ENCODE data around the gene ZNF346.

GRCh38 chr5:177124486-177124991 lies 102.0 kb downstream of the ZNF346 start:
- TF ChIP-seq ZNF449 (tag by site-specific recombination; IDR thresholded peaks at IDR 0.05) (no peak), ZNF266 (tag by site-specific recombination; IDR thresholded peaks at IDR 0.05; ENCODE audit: low read depth) (no peak), CTCF (tag by site-specific recombination; IDR thresholded peaks at IDR 0.05) (no peak), ZNF585B (tag by site-specific recombination; IDR thresholded peaks at IDR 0.05) (no peak), ATF2 (tag by site-specific recombination; IDR thresholded peaks at IDR 0.05; ENCODE audit: low read depth) (no peak), ZNF112 (tag by site-specific recombination; IDR thresholded peaks at IDR 0.05) (no peak), TCF7L2 (IDR thresholded peaks at IDR 0.05; ENCODE audit: borderline replicate concordance, low read depth, low read length) (no peak), ZNF544 (tag by site-specific recombination; IDR thresholded peaks at IDR 0.05) (no peak), ZNF121 (tag by site-specific recombination; IDR thresholded peaks at IDR 0.05) (no peak), ZNF596 (tag by site-specific recombination; IDR thresholded peaks at IDR 0.05) (no peak), BCL6B (tag by site-specific recombination; IDR thresholded peaks at IDR 0.05) (no peak), ZBTB7A (tag by site-specific recombination; IDR thresholded peaks at IDR 0.05; ENCODE audit: low read depth) (no peak), ZBTB20 (tag by site-specific recombination; IDR thresholded peaks at IDR 0.05) (no peak)

All from HEK293 (cell line).